Measurements from ENCODE around the gene C3orf33. TPM values are rescaled to one million over a fixed set of nuclear protein-coding genes. Genes with fewer than 3 reads are reported as not detected.

C3orf33 gene
- total and polyA plus RNA-seq, 2 experiments from 2014 or later: 3.5 to 4.7 TPM

DNA sequence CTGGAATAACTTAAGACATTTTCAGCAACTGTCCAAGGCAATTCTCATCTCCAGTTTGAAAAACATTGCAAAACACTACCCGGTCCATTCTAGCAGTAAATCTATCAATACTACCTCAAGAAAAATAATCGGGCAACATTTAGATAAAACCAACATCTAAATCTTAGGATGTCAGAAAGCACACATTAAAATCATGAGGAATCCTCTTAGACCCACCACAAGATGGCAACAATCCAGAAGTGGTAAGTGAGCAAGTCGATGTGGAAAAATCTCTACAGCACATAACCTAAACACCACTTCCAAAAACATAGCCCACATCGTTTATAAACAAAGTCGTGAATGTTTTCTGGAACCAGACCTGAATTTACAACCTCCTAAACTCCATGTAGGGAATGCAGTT lies 66.9 kb downstream of the C3orf33 start:
- H3K9me3 Mint-ChIP-seq: no peaks in the 10 kb centered on the region
- Histone ChIP-seq H3K27ac (ENCODE audit: low read depth) (peak overlapping the region; percentile 60; the same call in 1 of the 2 replicates), H3K4me3 (no peak overlapping the region), H3K27me3 (ENCODE audit: insufficient read depth) (no peaks in the 10 kb centered on the region), H3K79me2 (replicated peaks; ENCODE audit: insufficient read depth) (peaks cover 92% of the 10 kb centered on the region), H3K36me3 (ENCODE audit: insufficient read depth) (no peaks in the 10 kb centered on the region), H3K4me2 (no peak overlapping the region), H3F3A (replicated peaks; ENCODE audit: low read depth) (no peaks in the 10 kb centered on the region), H4K20me1 (replicated peaks; ENCODE audit: insufficient read depth) (no peaks in the 10 kb centered on the region; the same call in 1 of the 2 replicates), H3K9me2 (ENCODE audit: insufficient read depth) (no peaks in the 10 kb centered on the region), H3K4me1 (ENCODE audit: insufficient read depth) (peaks cover 15% of the 10 kb centered on the region), H2AFZ (no peak overlapping the region)
- H3K4me3 Mint-ChIP-seq: no peak overlapping the region
- TF ChIP-seq POLR2AphosphoS5 (IDR thresholded peaks at IDR 0.05; ENCODE audit: low read depth): no peak
- TF ChIP-seq, protein P1, sequence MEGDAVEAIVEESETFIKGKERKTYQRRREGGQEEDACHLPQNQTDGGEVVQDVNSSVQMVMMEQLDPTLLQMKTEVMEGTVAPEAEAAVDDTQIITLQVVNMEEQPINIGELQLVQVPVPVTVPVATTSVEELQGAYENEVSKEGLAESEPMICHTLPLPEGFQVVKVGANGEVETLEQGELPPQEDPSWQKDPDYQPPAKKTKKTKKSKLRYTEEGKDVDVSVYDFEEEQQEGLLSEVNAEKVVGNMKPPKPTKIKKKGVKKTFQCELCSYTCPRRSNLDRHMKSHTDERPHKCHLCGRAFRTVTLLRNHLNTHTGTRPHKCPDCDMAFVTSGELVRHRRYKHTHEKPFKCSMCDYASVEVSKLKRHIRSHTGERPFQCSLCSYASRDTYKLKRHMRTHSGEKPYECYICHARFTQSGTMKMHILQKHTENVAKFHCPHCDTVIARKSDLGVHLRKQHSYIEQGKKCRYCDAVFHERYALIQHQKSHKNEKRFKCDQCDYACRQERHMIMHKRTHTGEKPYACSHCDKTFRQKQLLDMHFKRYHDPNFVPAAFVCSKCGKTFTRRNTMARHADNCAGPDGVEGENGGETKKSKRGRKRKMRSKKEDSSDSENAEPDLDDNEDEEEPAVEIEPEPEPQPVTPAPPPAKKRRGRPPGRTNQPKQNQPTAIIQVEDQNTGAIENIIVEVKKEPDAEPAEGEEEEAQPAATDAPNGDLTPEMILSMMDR (conservative IDR thresholded peaks at IDR 0.05; ENCODE audit: low read depth in 2 of 2): peak in 1 of 2 experiments; percentile 49
- peaks cover 3% of the 10 kb centered on the region for H3K27me3 Mint-ChIP-seq (ENCODE audit: insufficient read depth, low read depth, poor library complexity)
- DNase-seq (ENCODE audit: low spot score) (no peak), ATAC-seq (no peak)
- H3K4me1 Mint-ChIP-seq: peaks cover 28% of the 10 kb centered on the region
- H3K36me3 Mint-ChIP-seq (ENCODE audit: low read depth): 0 out of 3 replicates have a peak, but pooled peaks cover 3% of the 10 kb centered on the region
- H3K27ac Mint-ChIP-seq: peak overlapping the region; percentile 66; the same call in 1 of the 2 replicates

DNA sequence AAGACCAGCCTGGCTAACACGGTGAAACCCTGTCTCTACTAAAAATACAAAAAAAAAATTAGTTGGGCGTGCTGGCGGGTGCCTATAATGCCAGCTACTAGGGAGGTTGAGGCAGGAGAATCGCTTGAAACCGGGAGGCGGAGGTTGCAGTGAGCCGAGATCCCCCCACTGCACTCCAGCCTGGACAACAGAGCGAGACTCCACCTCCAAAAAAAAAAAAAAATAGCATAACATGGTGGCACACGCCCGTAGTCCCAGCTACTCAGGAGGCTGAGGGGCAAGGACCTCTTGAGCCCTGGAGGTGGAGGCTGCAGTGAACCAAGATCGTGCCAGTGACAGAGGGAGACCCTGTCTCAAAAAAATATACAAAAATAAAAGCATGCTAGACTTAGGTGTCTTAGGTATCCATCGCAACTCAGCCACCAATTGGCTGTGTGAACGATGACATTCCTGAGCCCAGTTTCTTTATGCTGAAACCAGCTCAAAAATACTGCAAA lies 67.5 kb downstream of the C3orf33 start:
- no peak overlapping the region for H3K4me3 ChIP-seq
- ATAC-seq: no peak
- H3K4me1 ChIP-seq (ENCODE audit: insufficient read depth): peaks cover 13% of the 10 kb centered on the region
- H3K27ac ChIP-seq (ENCODE audit: low read depth): peak overlapping the region; percentile 60; the same call in 1 of the 2 replicates
- no peaks in the 10 kb centered on the region for H3F3A ChIP-seq (replicated peaks; ENCODE audit: low read depth)
- no peaks in the 10 kb centered on the region; the same call in 1 of the 2 replicates for H4K20me1 ChIP-seq (replicated peaks; ENCODE audit: insufficient read depth)
- peaks cover 94% of the 10 kb centered on the region for H3K79me2 ChIP-seq (replicated peaks; ENCODE audit: insufficient read depth)
- H3K27ac Mint-ChIP-seq: peak overlapping the region; percentile 66; the same call in 1 of the 2 replicates
- H2AFZ ChIP-seq: no peak overlapping the region
- no peaks in the 10 kb centered on the region for H3K27me3 ChIP-seq (ENCODE audit: insufficient read depth)
- 0 out of 3 replicates have a peak, but pooled peaks cover 3% of the 10 kb centered on the region for H3K36me3 Mint-ChIP-seq (ENCODE audit: low read depth)
- no peaks in the 10 kb centered on the region for H3K9me2 ChIP-seq (ENCODE audit: insufficient read depth)
- H3K4me1 Mint-ChIP-seq: peaks cover 28% of the 10 kb centered on the region
- H3K36me3 ChIP-seq (ENCODE audit: insufficient read depth): no peaks in the 10 kb centered on the region
- H3K4me2 ChIP-seq: no peak overlapping the region
- H3K9me3 Mint-ChIP-seq: no peaks in the 10 kb centered on the region
- no peak for DNase-seq (ENCODE audit: low spot score)
- no peaks in the 10 kb centered on the region for H3K27me3 Mint-ChIP-seq (ENCODE audit: insufficient read depth, low read depth, poor library complexity)
- H3K4me3 Mint-ChIP-seq: no peak overlapping the region
- TF ChIP-seq, protein P1 (conservative IDR thresholded peaks at IDR 0.05; ENCODE audit: low read depth in 2 of 2): no peak
- TF ChIP-seq, protein P2, sequence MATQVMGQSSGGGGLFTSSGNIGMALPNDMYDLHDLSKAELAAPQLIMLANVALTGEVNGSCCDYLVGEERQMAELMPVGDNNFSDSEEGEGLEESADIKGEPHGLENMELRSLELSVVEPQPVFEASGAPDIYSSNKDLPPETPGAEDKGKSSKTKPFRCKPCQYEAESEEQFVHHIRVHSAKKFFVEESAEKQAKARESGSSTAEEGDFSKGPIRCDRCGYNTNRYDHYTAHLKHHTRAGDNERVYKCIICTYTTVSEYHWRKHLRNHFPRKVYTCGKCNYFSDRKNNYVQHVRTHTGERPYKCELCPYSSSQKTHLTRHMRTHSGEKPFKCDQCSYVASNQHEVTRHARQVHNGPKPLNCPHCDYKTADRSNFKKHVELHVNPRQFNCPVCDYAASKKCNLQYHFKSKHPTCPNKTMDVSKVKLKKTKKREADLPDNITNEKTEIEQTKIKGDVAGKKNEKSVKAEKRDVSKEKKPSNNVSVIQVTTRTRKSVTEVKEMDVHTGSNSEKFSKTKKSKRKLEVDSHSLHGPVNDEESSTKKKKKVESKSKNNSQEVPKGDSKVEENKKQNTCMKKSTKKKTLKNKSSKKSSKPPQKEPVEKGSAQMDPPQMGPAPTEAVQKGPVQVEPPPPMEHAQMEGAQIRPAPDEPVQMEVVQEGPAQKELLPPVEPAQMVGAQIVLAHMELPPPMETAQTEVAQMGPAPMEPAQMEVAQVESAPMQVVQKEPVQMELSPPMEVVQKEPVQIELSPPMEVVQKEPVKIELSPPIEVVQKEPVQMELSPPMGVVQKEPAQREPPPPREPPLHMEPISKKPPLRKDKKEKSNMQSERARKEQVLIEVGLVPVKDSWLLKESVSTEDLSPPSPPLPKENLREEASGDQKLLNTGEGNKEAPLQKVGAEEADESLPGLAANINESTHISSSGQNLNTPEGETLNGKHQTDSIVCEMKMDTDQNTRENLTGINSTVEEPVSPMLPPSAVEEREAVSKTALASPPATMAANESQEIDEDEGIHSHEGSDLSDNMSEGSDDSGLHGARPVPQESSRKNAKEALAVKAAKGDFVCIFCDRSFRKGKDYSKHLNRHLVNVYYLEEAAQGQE (IDR thresholded peaks at IDR 0.05; ENCODE audit: unreplicated experiment): no peak
- no peak for TF ChIP-seq EZH2phosphoT487 (IDR thresholded peaks at IDR 0.05; ENCODE audit: unreplicated experiment)
- TF ChIP-seq STAT1 (IDR thresholded peaks at IDR 0.05; ENCODE audit: unreplicated experiment): no peak
- no peak for TF ChIP-seq POLR2AphosphoS5 (IDR thresholded peaks at IDR 0.05; ENCODE audit: low read depth)

Data from GM23338 (cell line).